ENCODE measurements around the gene LRRC8D. TPM values are rescaled to one million over a fixed set of nuclear protein-coding genes. Genes with fewer than 3 reads are reported as not detected.

LRRC8D gene
- total RNA-seq, 1 experiment from 2014 or later, result 43.3 TPM

DNA sequence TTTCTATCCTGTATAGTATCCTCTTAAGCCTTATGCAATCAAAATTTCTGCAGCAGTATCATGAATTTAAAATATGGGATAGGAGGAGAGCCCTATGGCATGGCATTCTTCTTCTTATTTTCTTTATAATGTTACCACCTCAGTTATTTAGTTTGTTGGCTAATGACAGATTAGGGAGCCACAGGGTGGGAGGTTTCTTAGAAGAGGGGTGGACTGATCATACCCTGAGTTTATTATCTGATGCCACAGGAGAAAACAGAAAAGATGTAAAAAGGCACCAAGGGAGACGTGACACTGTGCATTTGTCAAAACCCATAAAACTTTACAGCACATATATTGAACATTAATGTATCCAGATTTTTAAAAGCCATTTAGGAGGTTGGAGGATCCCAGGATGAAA is 66.9 kb downstream of the LRRC8D start:
- TF ChIP-seq TCF7L2 (IDR thresholded peaks at IDR 0.05; ENCODE audit: low read depth, low read length) (no peak), SIN3A (IDR thresholded peaks at IDR 0.05; ENCODE audit: borderline replicate concordance, insufficient read depth, low read depth, low read length) (no peak), POLR2AphosphoS5 (IDR thresholded peaks at IDR 0.05; ENCODE audit: low read depth, low read length) (no peak)
- TF ChIP-seq, protein P1, sequence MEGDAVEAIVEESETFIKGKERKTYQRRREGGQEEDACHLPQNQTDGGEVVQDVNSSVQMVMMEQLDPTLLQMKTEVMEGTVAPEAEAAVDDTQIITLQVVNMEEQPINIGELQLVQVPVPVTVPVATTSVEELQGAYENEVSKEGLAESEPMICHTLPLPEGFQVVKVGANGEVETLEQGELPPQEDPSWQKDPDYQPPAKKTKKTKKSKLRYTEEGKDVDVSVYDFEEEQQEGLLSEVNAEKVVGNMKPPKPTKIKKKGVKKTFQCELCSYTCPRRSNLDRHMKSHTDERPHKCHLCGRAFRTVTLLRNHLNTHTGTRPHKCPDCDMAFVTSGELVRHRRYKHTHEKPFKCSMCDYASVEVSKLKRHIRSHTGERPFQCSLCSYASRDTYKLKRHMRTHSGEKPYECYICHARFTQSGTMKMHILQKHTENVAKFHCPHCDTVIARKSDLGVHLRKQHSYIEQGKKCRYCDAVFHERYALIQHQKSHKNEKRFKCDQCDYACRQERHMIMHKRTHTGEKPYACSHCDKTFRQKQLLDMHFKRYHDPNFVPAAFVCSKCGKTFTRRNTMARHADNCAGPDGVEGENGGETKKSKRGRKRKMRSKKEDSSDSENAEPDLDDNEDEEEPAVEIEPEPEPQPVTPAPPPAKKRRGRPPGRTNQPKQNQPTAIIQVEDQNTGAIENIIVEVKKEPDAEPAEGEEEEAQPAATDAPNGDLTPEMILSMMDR (IDR thresholded peaks at IDR 0.05), result no peak
- TF ChIP-seq, protein P2, sequence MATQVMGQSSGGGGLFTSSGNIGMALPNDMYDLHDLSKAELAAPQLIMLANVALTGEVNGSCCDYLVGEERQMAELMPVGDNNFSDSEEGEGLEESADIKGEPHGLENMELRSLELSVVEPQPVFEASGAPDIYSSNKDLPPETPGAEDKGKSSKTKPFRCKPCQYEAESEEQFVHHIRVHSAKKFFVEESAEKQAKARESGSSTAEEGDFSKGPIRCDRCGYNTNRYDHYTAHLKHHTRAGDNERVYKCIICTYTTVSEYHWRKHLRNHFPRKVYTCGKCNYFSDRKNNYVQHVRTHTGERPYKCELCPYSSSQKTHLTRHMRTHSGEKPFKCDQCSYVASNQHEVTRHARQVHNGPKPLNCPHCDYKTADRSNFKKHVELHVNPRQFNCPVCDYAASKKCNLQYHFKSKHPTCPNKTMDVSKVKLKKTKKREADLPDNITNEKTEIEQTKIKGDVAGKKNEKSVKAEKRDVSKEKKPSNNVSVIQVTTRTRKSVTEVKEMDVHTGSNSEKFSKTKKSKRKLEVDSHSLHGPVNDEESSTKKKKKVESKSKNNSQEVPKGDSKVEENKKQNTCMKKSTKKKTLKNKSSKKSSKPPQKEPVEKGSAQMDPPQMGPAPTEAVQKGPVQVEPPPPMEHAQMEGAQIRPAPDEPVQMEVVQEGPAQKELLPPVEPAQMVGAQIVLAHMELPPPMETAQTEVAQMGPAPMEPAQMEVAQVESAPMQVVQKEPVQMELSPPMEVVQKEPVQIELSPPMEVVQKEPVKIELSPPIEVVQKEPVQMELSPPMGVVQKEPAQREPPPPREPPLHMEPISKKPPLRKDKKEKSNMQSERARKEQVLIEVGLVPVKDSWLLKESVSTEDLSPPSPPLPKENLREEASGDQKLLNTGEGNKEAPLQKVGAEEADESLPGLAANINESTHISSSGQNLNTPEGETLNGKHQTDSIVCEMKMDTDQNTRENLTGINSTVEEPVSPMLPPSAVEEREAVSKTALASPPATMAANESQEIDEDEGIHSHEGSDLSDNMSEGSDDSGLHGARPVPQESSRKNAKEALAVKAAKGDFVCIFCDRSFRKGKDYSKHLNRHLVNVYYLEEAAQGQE (IDR thresholded peaks at IDR 0.05; ENCODE audit: insufficient read depth in 1 of 2, low read depth in 2 of 2, low read length in 1 of 2), result no peak
- Histone ChIP-seq H3K4me1 (ENCODE audit: control insufficient read depth, insufficient read depth, low read length) (peaks cover 12% of the 10 kb centered on the region), H3K27me3 (ENCODE audit: control insufficient read depth, insufficient read depth, low read length) (no peaks in the 10 kb centered on the region), H3K4me3 (ENCODE audit: low read depth in 2 of 2, low read length in 2 of 2) (no peak overlapping the region), H3K9me3 (ENCODE audit: control insufficient read depth, insufficient read depth, low read depth, low read length) (no peaks in the 10 kb centered on the region), H3K27ac (ENCODE audit: low read length) (no peak overlapping the region), H3K36me3 (ENCODE audit: control insufficient read depth, insufficient read depth, low read length) (no peaks in the 10 kb centered on the region)
- no TSS peak for BruUV-seq (replicated peaks)
- ChIA-PET CTCF (no interaction called here), POLR2A (no interaction called here)
- DNase-seq (ENCODE audit: low read depth, low spot score) (no peak), ATAC-seq (no peak)
- in situ Hi-C loops (cut with HindIII; ENCODE audit: low pct_unique_long_range_greater_than_20kb, low sequenced_read_pairs), result no loop called here
- intact Hi-C loops (cut with micrococcal nuclease; ENCODE audit: unreplicated experiment), result no loop called here

DNA sequence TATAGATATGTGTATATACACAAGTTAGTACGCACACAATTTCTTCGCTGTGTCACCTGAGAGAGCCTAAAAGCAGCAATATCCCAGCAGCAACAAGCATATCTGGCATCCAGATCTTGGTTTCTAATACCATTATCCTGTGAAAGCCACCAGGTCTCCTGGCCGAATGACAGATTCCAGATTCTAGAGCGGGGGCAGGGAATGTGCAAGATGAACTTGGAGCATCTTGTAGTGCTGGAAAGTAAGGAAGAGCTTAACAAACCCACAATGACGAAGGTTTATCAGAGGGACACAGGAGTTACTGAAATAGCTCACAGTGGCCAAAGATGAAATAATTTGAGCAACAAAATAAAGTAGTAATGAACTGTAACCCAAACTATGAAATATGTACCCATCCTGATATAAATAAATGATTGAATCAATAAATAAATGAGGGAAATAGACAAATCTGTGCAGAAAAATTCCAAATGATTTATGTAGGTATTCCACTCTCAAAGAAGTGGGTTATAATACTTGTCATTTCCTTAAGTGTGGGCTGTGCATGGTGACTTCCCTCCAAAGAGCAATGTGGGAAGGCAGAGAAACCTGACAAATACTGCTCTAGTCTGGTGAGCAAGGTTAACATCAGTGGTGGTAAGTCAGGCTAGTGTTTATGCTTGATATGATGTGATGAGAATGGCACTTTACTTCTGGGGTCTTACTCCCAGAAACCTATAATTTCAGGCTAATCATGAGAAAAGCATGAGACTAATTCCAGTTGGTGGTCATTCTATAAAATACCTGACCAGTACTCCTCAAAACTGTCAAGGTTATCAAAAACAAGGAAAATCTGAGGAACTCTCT is 67.9 kb downstream of the LRRC8D start:
- ChIA-PET POLR2A (no interaction called here), CTCF (no interaction called here)
- H3K36me3 ChIP-seq (ENCODE audit: control insufficient read depth, insufficient read depth, low read length), result no peaks in the 10 kb centered on the region
- intact Hi-C loops (cut with micrococcal nuclease; ENCODE audit: unreplicated experiment), result no loop called here
- no peaks in the 10 kb centered on the region for H3K9me3 ChIP-seq (ENCODE audit: control insufficient read depth, insufficient read depth, low read depth, low read length)
- H3K27me3 ChIP-seq (ENCODE audit: control insufficient read depth, insufficient read depth, low read length), result no peaks in the 10 kb centered on the region
- H3K4me3 ChIP-seq (ENCODE audit: low read depth in 2 of 2, low read length in 2 of 2), result no peak overlapping the region
- H3K4me1 ChIP-seq (ENCODE audit: control insufficient read depth, insufficient read depth, low read length), result peaks cover 12% of the 10 kb centered on the region
- in situ Hi-C loops (cut with HindIII; ENCODE audit: low pct_unique_long_range_greater_than_20kb, low sequenced_read_pairs), result no loop called here
- BruUV-seq (replicated peaks), result no TSS peak
- DNase-seq (ENCODE audit: low read depth, low spot score) (no peak), ATAC-seq (no peak)
- TF ChIP-seq POLR2AphosphoS5 (IDR thresholded peaks at IDR 0.05; ENCODE audit: low read depth, low read length), result no peak
- H3K27ac ChIP-seq (ENCODE audit: low read length), result no peak overlapping the region

GRCh38 chr1:89889323-89889615 is 68.4 kb downstream of the LRRC8D start:
- ATAC-seq, result no peak
- no peak for DNase-seq (ENCODE audit: low read depth, low spot score)
- TF ChIP-seq, protein P2 (IDR thresholded peaks at IDR 0.05; ENCODE audit: insufficient read depth in 1 of 2, low read depth in 2 of 2, low read length in 1 of 2), result no peak
- no peak for TF ChIP-seq POLR2AphosphoS5 (IDR thresholded peaks at IDR 0.05; ENCODE audit: low read depth, low read length)
- no peak for TF ChIP-seq TCF7L2 (IDR thresholded peaks at IDR 0.05; ENCODE audit: low read depth, low read length)
- TF ChIP-seq, protein P1 (IDR thresholded peaks at IDR 0.05), result no peak
- TF ChIP-seq SIN3A (IDR thresholded peaks at IDR 0.05; ENCODE audit: borderline replicate concordance, insufficient read depth, low read depth, low read length), result no peak
- no TSS peak for BruUV-seq (replicated peaks)
- POLR2A ChIA-PET, result no interaction called here
- Histone ChIP-seq H3K36me3 (ENCODE audit: control insufficient read depth, insufficient read depth, low read length) (no peaks in the 10 kb centered on the region), H3K27me3 (ENCODE audit: control insufficient read depth, insufficient read depth, low read length) (no peaks in the 10 kb centered on the region), H3K27ac (ENCODE audit: low read length) (no peak overlapping the region), H3K4me1 (ENCODE audit: control insufficient read depth, insufficient read depth, low read length) (peaks cover 12% of the 10 kb centered on the region), H3K9me3 (ENCODE audit: control insufficient read depth, insufficient read depth, low read depth, low read length) (no peaks in the 10 kb centered on the region), H3K4me3 (ENCODE audit: low read depth in 2 of 2, low read length in 2 of 2) (no peak overlapping the region)
- in situ Hi-C loops (cut with HindIII; ENCODE audit: low pct_unique_long_range_greater_than_20kb, low sequenced_read_pairs), result no loop called here
- CTCF ChIA-PET, result no interaction called here
- intact Hi-C loops (cut with micrococcal nuclease; ENCODE audit: unreplicated experiment), result no loop called here

All from Panc1 (cell line).